ENCODE measurements around the gene DNASE1.

DNASE1 gene

GRCh38 chr16:3665508-3665907 is 11.0 kb downstream of the DNASE1 start:
- peak; percentile 17 for DNase-seq

DNA sequence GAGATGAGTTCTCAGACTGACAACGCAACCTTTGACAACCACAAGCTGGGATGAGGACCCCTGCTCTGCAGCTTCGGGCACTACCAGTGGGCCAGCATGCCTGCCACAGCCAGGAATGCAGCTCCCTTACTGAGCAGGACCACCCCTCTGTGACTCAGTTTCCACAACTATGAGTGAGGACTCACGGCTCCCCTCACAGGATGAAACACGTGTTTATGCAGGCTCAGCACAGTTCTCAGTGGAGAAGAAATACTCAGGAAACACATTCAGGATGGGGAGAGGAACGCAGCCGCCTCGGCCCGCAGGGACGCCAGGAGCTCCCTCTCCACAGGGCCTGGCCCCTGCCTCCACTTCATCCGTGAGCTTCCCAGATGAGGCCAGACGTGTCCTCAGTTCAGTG is 14.1 kb downstream of the DNASE1 start:
- no peak for DNase-seq

DNA sequence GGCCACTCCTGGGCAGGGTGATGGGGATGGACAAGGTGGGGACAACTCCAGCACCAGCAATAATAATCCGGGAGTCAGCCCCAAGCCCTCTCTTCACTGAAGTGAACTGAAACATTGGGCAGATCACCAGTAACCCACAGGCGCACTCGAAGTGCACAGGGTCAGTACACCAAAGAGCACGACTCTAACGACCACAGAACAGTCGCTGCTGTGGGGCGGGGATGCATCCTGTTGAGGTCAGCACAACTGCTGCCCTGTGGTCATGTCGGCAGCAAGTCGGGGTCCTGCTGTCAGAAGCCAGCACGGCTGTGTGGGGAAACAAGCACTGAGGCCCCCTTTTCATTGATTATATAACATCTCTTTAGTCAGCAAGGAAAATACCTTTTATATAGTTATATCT is 14.6 kb downstream of the DNASE1 start:
- DNase-seq, result no peak

DNA sequence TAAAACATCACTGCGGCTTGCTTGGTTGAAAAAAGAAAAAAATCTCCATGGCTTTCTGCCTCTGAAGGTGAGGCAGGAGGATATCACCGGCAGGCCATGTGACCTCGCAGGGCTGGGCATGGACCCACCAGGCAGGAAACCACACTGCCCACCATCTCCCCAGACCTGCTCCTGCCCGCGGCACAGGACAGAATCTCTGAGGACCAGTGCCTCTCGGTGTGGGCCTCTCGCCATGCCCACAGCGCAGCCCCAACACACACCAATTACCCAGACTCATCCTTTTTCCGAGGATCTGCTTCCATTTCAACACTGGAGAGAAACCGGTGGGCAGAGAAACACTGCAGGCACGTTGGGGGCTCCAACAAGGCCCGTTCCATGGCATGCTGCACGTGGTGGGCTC is 16.2 kb downstream of the DNASE1 start:
- DNase-seq, result no peak

DNA sequence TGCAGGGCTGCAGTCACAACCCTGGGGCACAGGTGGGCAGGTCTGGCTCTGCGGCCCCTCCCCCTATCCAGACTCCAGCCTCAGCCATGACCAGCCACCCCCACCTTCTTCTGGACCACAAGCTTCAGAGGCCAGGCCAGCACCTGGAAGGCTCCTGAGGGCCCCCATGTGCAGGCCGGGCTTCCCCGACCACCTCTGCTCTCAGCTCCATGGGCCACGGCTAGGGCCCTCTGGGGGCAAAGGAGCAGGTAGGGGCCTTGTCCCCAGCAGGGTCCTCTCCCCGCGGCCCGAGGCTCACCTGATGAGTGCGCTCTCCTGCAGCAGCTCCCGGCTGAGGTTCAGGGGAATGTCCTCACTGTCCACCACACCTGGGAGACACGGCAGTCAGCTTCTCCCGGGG is 16.9 kb downstream of the DNASE1 start:
- no peak for DNase-seq

- no peak for DNase-seq
Observed at GRCh38 chr16:3672571-3673041, 18.1 kb downstream of the DNASE1 start.

- DNase-seq, result no peak
Observed at GRCh38 chr16:3673201-3673600, 18.7 kb downstream of the DNASE1 start.

DNA sequence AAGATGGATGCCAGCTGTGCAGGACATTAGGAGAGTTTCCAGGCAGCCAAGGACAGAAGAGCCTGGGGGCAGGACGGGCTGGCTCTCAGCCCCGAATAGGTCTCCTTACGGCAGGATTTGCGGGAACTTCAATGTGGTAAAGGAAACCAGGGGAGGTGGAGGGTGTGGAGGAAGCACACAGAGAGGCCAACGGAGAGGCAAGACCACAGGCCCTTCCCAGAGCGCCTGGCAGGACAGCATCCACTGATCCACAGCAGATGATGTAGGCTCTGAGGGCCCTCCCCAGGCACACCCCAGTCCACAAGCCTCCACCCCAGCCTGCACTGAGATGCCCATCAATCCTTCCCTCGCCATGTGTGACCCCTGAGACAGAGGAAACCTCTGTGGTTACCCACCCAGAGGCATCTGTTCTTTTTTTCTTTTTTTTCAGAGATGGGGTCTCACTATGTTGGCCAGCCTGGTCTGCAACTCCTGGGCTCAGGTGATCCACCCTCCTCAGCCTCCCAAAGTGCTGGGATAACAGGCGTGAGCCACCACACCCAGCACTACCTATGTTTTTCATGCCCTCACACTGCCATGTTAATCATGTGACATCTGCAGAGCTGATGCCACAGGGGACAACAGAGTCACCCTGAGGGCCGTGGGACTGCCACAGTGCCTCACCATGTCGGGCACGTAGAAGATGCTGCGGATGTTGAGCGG is 19.3 kb downstream of the DNASE1 start:
- no peak for DNase-seq

DNA sequence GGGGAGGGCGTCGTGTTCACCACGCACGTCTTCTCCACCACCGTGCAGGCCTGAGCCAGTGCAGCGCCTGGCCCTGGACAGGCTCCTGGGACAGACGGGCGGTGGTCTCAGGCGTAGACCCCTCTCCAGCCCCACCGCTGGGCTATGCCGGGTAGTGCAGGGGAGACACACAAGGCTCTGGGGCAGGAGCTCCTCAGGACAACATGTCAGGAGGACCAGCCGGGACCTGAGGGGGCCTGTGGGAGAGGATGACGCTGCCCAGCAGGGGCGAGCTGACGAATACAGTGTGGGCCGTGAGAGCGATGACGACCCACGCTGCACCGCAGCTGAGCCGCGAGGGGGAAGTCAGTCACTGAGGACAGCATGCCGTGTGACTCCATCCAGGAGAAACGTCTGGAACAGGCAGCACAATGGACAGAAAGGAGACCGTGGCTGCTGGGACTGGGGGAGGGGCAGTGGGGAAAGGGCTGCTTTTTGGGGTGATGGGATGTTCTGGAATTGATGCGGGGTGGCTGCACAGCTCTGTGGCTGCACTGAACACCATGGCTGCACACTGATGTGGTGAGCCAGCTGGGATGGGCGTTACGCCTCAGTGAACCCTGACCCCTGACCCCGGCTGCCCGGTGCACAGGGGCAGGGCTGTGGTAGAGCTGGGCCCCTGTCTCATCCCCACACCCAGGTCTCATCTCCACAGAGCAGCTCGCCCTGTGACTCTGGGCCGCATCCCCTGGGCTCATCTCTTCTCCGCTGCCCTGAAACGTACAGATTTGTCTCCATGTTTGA is 20.2 kb downstream of the DNASE1 start:
- no peak for DNase-seq

- no peak for DNase-seq
Observed at GRCh38 chr16:3675601-3676130, 21.2 kb downstream of the DNASE1 start.

GRCh38 chr16:3677994-3678393 is 23.5 kb downstream of the DNASE1 start:
- DNase-seq, result no peak

- DNase-seq, result no peak
Observed at GRCh38 chr16:3681206-3681605, 26.7 kb downstream of the DNASE1 start.

- DNase-seq, result no peak
Observed at GRCh38 chr16:3687021-3687420, 32.5 kb downstream of the DNASE1 start.

DNA sequence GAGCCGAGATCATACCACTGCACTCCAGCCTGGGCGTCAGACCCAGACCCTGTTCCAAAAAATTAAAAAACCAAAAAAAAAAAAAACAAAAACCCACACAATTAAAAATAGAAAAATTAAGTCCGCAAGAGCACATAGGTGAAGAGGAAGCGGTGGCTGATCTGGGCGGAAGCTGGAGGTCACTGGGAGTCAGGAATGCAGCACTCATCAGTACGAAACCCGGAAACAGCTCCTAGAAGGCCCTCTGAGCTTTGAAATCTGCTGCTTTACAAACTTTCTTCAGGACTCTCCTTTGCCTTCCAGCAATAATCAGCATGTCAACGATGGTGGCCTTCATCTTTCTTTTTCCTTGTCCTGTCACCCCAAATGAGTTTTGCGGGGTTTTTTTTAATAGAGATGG is 33.3 kb downstream of the DNASE1 start:
- DNase-seq, result no peak

DNA sequence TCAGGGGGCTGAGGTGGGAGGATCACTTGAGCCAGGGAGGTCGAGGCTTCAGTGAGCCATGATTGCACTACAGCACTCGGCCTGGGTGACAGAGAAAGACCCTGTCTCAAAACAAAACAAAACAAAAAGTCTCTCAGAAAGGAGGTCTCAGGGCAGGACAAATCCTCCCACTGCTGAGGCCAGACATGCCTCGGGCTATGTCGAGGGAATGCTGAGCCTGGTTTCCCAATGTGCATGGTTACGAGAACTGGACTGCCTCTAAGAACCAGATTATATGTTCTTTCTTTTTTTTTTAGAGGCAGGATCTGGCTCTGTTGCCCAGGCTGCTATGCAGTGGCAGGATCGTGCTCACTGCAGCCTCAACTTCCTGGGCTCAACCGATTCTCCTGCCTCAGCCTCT is 35.2 kb downstream of the DNASE1 start:
- DNase-seq, result no peak

GRCh38 chr16:3690470-3690928 is 36.0 kb downstream of the DNASE1 start:
- peak; percentile 80 for DNase-seq

- DNase-seq, result no peak
Observed at GRCh38 chr16:3690980-3691720, 36.7 kb downstream of the DNASE1 start.

DNA sequence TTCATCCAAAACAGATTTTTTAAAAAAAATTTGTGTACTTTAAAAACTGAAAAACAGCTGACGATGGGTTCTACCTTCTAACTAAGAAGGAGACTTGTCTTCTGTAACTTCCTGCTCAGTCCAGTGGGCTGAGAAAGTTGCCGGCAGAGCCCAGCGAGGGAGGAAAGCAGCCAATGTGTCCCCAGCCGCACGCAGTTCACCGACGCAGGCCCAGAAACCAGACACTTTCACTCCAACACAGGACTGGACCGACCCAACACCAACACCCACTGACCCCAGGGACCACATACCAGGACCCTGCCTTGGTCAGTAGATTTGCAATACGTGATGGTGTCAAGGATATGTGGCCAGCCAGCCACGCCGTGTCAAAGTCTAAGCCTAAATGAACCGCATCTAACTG is 37.3 kb downstream of the DNASE1 start:
- no peak for DNase-seq

DNA sequence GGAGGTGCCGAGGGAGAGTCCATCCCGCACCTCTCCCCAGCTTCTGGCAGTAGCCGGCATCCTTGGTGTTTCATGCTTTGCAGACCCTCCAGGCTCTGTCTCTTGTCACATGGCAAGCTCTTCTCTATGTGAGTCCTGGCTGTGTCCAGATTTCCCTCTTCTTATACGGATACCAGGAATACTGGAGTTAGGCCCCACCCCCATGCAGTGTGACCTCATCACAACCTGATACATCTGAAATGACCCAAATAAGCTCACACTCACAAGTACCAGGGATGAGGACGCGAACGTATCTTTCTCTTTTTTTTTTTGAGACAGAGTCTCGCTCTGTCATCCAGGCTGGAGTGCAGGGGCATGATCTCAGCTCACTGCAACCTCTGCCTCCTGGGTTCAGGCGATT is 39.6 kb downstream of the DNASE1 start:
- DNase-seq, result no peak

DNA sequence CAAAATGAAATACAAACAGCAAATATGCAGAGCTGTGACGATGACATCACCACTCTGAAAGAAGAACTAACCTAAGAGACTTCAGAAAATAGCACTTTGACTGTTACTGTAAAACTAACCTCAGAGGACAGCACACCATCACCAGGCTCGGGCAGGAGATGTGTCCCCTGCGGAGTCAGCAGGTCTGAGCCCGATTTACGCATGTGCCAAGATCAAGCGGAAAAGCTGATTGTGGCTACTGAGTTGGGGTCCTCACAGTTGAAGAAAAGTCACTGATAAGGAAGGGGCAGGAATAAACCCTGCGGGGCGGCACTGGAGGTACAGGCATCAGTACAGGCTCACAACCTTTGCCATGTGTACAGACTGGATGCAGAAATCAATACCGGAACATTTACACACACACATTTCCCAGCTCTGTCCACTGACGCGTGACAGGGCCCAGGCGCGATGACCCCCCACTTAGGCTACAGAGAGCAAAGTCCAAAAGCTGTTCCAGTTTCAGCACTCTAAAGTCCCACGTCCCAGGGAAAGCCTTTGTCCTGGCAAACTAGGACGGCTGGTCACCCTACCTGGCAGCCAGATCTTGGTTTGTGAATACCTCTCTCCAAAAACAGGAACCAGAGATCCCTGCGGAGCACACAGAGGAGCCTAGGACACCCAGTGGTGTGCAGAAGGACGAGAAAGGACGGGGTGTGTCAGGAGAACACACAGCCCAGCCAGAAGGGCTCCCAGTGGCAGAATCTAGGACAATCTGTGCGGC is 41.3 kb downstream of the DNASE1 start:
- no peak for DNase-seq

DNA sequence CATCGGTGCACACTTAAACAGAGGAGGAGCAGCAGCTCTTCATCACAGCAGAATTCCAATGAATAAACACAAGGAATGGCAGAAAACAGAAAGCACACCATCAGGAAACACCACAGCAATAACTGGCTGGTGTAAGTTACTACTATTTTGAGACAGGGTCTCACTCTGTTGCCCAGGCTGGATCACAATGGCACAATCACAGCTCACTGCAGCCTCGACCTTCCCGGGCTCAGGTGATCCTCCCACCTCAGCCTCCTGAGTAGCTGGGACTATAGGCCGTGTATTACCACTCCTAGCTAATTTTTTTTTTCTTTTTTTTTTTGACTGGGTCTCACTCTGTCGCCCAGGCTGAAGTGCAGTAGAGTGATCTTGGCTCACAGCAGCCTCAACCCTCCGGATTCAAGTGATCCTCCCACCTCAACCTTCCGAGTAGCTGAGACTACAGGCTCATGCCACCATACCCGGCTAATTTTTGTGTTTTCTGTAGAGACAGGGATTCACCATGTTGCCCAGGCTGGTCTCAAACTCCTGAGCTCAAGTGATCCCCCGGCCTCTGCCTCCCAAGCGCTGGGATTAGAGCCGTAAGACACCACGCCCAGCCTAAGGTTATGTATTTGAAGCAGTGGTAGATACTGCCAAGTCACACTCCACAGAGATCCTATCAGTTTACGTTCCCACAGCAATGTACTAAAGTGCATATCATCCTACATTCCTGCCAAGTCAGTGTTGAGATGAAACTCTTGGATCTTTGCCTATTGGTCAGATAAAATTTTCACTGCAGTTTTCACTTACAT is 42.1 kb downstream of the DNASE1 start:
- DNase-seq, result no peak

DNA sequence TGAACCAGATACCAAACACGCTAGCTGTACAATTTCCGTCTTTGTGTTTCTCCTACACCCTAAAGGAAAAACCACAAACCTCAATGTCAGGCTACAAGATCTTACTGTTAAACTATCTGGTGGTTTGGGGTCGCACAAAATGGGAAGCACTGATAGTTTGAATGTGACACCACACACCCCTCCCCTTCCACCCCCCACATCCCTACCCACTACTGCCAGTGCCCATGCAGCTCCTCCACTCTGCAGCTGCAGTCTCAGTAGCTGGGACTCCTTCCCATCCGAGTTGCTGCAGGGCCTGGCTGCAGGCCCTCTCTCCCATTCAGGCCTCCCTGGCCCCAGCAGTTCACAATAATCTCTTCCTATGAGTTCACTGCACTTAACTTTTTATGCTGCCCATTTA is 44.5 kb downstream of the DNASE1 start:
- DNase-seq, result no peak
